ENCODE results near the gene CDKAL1. TPM values are rescaled to one million over a fixed set of nuclear protein-coding genes. Genes with fewer than 3 reads are reported as not detected.

CDKAL1 gene
- total RNA-seq, 2 experiments from 2014 or later: 22.1 to 23.4 TPM

GRCh38 chr6:21135484-21136013, 601.3 kb downstream of the CDKAL1 start:
- Mint-ChIP-seq H3K9me3 (ENCODE audit: low read depth) (no peaks in the 10 kb centered on the region), H3K36me3 (ENCODE audit: low read depth) (peaks cover 4% of the 10 kb centered on the region), H3K27ac (no peak overlapping the region), H3K4me3 (no peak overlapping the region), H3K4me1 (no peaks in the 10 kb centered on the region), H3K27me3 (no peaks in the 10 kb centered on the region)
- ChIA-PET POLR2A (no interaction called here), CTCF (interaction anchor here (1.2 kb wide), 1 partner anchor 12 kb away, joined by 3 read pairs; no protein-coding TSS in a partner anchor)
- intact Hi-C loops (cut with DNase I, micrococcal nuclease): no loop called here
- no peak for ATAC-seq
- DNase-seq: no peak

GRCh38 chr6:21137700-21138335, 603.6 kb downstream of the CDKAL1 start:
- H3K27ac Mint-ChIP-seq: no peak overlapping the region
- intact Hi-C loops (cut with DNase I, micrococcal nuclease): no loop called here
- CTCF ChIA-PET: no interaction called here

DNA sequence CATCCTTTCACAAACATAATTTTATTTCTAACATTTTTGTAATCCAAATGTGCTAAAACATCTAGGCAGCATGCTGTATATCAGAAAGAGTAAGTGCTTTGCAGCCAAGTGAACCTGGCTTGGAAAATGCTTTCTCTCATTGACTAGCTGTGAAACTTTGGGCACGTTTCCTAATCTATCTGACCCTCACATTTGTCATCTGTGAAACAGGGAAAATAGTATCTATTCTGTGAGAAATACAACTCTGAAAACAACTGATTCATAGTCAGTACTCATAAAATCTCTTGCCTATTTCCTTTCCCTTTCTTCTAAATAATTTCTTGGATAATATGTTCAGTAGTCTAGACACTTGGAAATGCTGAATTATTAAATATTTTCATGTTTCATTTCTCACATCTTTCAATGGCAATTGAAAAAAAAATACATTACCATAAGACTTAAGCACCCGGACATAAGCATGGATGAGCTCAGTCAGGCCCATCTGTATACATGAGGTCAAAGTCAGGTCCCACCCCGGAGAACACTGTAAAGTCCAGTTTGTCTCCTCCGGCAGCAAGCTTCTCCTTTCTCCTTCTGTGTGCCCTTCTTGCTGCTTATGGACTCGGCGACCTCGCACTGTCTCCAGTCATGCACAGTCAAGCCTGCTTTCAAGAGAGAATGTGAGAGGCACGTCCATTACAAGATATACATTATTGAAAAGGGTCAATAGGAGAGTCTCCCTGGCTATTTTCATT, 604.2 kb downstream of the CDKAL1 start:
- ATAC-seq (no peak), DNase-seq (no peak)
- intact Hi-C loops (cut with DNase I, micrococcal nuclease): no loop called here
- H3K4me1 Mint-ChIP-seq: no peaks in the 10 kb centered on the region
- H3K4me3 Mint-ChIP-seq: no peak overlapping the region
- H3K9me3 Mint-ChIP-seq (ENCODE audit: low read depth): no peaks in the 10 kb centered on the region
- no peaks in the 10 kb centered on the region for H3K27me3 Mint-ChIP-seq
- H3K36me3 Mint-ChIP-seq (ENCODE audit: low read depth): peaks cover 8% of the 10 kb centered on the region
- CTCF ChIA-PET: interaction anchor here (0.6 kb wide), 1 partner anchor 489 kb away, joined by 3 read pairs; no protein-coding TSS in a partner anchor
- POLR2A ChIA-PET: no interaction called here
- no peak overlapping the region for H3K27ac Mint-ChIP-seq

More at GRCh38 chr6:21137700-21138335, 603.6 kb downstream of the CDKAL1 start:
- ATAC-seq (no peak), DNase-seq (no peak)
- Mint-ChIP-seq H3K4me3 (no peak overlapping the region), H3K36me3 (ENCODE audit: low read depth) (peaks cover 8% of the 10 kb centered on the region), H3K9me3 (ENCODE audit: low read depth) (no peaks in the 10 kb centered on the region), H3K4me1 (no peaks in the 10 kb centered on the region), H3K27me3 (no peaks in the 10 kb centered on the region)
- POLR2A ChIA-PET: no interaction called here

GRCh38 chr6:21140966-21141365, 606.7 kb downstream of the CDKAL1 start:
- POLR2A ChIA-PET: no interaction called here
- no peaks in the 10 kb centered on the region for H3K4me1 Mint-ChIP-seq
- DNase-seq: no peak
- CTCF ChIA-PET: interaction anchor here (0.6 kb wide), 1 partner anchor 9 kb away, joined by 3 read pairs; no protein-coding TSS in a partner anchor
- intact Hi-C loops (cut with DNase I, micrococcal nuclease): no loop called here
- no peaks in the 10 kb centered on the region for H3K27me3 Mint-ChIP-seq
- H3K4me3 Mint-ChIP-seq: no peak overlapping the region
- H3K36me3 Mint-ChIP-seq (ENCODE audit: low read depth): peaks cover 8% of the 10 kb centered on the region
- H3K9me3 Mint-ChIP-seq (ENCODE audit: low read depth): no peaks in the 10 kb centered on the region
- no peak for ATAC-seq
- no peak overlapping the region for H3K27ac Mint-ChIP-seq

GRCh38 chr6:21141616-21142303, 607.5 kb downstream of the CDKAL1 start:
- ChIA-PET POLR2A (interaction anchor here (0.6 kb wide), 1 partner anchor 230 kb away, joined by 3 read pairs; no protein-coding TSS in a partner anchor), CTCF (interaction anchor here (0.6 kb wide), 1 partner anchor 8 kb away, joined by 3 read pairs; no protein-coding TSS in a partner anchor)
- Mint-ChIP-seq H3K4me3 (no peak overlapping the region), H3K27ac (no peak overlapping the region), H3K9me3 (ENCODE audit: low read depth) (no peaks in the 10 kb centered on the region), H3K36me3 (ENCODE audit: low read depth) (peaks cover 8% of the 10 kb centered on the region), H3K27me3 (no peaks in the 10 kb centered on the region), H3K4me1 (no peaks in the 10 kb centered on the region)
- ATAC-seq (no peak), DNase-seq (no peak)
- intact Hi-C loops (cut with DNase I, micrococcal nuclease): no loop called here

DNA sequence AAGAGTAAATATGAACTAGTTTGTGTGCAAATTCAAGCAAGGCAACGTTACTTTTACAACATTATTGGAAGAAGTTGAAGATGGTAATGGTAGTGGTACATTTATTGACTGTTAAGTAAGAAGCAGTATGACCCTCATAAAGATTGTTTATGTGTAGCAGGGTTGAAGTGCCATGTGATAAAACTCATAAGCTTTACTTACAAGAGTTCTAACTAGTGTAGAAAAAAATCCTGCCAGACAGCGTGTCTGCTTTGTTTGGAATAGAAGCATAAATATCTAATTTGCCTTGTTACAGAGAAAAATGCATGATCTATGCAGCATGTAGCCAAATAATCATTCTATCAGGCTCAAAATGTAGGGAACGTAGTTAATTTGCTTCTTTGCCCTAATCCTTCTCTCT, 608.5 kb downstream of the CDKAL1 start:
- H3K4me1 Mint-ChIP-seq: no peaks in the 10 kb centered on the region
- no peak overlapping the region for H3K4me3 Mint-ChIP-seq
- intact Hi-C loops (cut with DNase I, micrococcal nuclease): no loop called here
- POLR2A ChIA-PET: no interaction called here
- peaks cover 8% of the 10 kb centered on the region for H3K36me3 Mint-ChIP-seq (ENCODE audit: low read depth)
- ATAC-seq (no peak), DNase-seq (no peak)
- CTCF ChIA-PET: no interaction called here
- H3K27me3 Mint-ChIP-seq: no peaks in the 10 kb centered on the region
- no peak overlapping the region for H3K27ac Mint-ChIP-seq
- H3K9me3 Mint-ChIP-seq (ENCODE audit: low read depth): no peaks in the 10 kb centered on the region

DNA sequence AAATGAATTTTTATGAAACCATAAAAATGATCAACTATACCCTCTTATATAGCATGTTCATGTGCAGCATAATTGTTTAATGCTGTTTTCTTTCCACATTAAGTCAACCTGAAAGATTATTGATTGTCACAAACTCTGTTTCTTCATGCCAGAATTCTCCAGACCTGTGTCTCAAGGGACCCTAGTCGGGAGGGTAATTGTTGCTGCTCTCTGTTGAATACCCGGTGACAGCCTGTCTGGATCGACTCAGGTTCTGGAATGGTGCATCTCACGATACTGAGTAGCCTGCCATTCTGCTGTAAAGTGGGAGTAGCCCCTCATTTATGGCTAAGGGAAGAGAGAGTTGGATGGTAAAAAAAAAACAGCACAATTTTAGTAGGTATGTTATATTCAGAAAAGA, 609.4 kb downstream of the CDKAL1 start:
- CTCF ChIA-PET: no interaction called here
- no peaks in the 10 kb centered on the region for H3K4me1 Mint-ChIP-seq
- ATAC-seq (no peak), DNase-seq (no peak)
- H3K27me3 Mint-ChIP-seq: no peaks in the 10 kb centered on the region
- no peak overlapping the region for H3K4me3 Mint-ChIP-seq
- intact Hi-C loops (cut with DNase I, micrococcal nuclease): no loop called here
- POLR2A ChIA-PET: no interaction called here
- no peak overlapping the region for H3K27ac Mint-ChIP-seq
- peaks cover 8% of the 10 kb centered on the region for H3K36me3 Mint-ChIP-seq (ENCODE audit: low read depth)
- H3K9me3 Mint-ChIP-seq (ENCODE audit: low read depth): no peaks in the 10 kb centered on the region

DNA sequence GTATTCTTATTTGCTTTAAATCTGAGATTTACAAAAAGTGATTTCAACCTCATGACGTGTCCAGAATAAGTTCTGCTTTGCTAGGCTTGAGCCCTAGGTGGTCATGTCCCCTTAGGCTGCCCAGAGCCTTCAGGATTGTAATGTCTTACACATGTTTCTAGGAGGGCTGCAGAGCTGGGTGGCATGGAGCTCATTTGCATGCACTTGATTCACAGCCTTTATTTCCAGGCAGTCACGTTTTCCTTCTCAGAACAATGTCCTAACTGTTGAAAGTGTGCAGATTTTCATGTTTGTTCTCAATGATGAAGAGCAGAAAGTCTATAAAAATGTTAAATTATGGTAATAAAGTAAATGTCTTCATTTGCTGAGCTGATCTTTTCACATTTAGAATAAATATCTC, 610.7 kb downstream of the CDKAL1 start:
- Mint-ChIP-seq H3K9me3 (ENCODE audit: low read depth) (no peaks in the 10 kb centered on the region), H3K27ac (no peak overlapping the region), H3K4me3 (no peak overlapping the region), H3K27me3 (no peaks in the 10 kb centered on the region), H3K4me1 (no peaks in the 10 kb centered on the region), H3K36me3 (ENCODE audit: low read depth) (peaks cover 6% of the 10 kb centered on the region)
- ChIA-PET CTCF (interaction anchor here (0.7 kb wide), 1 partner anchor 326 kb away, joined by 3 read pairs; no protein-coding TSS in a partner anchor), POLR2A (interaction anchor here (0.6 kb wide), 1 partner anchor 8 kb away, joined by 3 read pairs; no protein-coding TSS in a partner anchor)
- ATAC-seq (no peak), DNase-seq (no peak)
- intact Hi-C loops (cut with DNase I, micrococcal nuclease): no loop called here

DNA sequence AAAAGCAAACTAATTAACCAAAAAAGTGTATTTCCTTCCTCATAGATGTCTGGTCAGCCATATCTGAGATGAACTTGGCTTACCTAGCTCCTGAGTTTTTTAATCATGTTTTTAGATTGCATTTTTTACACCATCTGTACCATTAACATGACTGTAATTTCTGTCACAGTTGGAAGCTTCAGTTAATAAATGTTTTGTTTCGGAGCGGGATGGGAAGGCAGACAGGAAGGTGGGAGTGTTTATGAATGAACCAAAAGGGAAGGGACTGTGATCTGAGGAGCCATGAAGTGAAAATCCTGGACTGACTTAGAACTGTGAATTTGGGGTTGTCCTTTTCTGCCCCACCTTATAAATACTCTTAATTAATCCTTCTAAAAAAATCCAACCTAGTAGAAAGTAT, 613.7 kb downstream of the CDKAL1 start:
- DNase-seq (no peak), ATAC-seq (no peak)
- Mint-ChIP-seq H3K27me3 (no peaks in the 10 kb centered on the region), H3K27ac (no peak overlapping the region), H3K36me3 (ENCODE audit: low read depth) (no peaks in the 10 kb centered on the region), H3K4me3 (no peak overlapping the region), H3K4me1 (no peaks in the 10 kb centered on the region), H3K9me3 (ENCODE audit: low read depth) (no peaks in the 10 kb centered on the region)
- CTCF ChIA-PET: interaction anchor here (0.6 to 0.7 kb wide), 2 partner anchors 11 to 744 kb away, joined by 3 read pairs; no protein-coding TSS in a partner anchor
- intact Hi-C loops (cut with DNase I, micrococcal nuclease): no loop called here
- POLR2A ChIA-PET: no interaction called here

DNA sequence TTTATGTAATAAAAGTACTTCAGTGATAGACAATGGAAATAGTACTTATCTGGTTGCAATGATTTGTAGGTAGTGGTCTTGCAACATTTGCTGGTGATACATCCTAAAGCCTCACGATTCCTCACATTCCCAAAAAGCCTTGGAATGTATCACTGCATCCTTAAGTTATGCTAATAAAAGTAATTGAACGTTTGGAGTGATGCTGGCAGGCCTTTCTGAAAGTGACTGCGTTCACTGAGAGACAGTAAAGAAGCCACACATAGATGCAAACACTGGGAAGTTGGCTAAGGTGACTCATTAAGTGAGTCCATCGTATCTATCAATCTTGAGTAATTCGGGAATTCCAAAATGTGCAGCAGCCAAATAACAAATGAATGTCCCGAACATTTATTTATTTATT, 615.2 kb downstream of the CDKAL1 start:
- CTCF ChIA-PET: no interaction called here
- Mint-ChIP-seq H3K27ac (no peak overlapping the region), H3K4me1 (no peaks in the 10 kb centered on the region), H3K9me3 (ENCODE audit: low read depth) (no peaks in the 10 kb centered on the region), H3K4me3 (no peak overlapping the region), H3K27me3 (no peaks in the 10 kb centered on the region), H3K36me3 (ENCODE audit: low read depth) (no peaks in the 10 kb centered on the region)
- no peak for ATAC-seq
- intact Hi-C loops (cut with DNase I, micrococcal nuclease): no loop called here
- POLR2A ChIA-PET: no interaction called here
- DNase-seq: no peak

DNA sequence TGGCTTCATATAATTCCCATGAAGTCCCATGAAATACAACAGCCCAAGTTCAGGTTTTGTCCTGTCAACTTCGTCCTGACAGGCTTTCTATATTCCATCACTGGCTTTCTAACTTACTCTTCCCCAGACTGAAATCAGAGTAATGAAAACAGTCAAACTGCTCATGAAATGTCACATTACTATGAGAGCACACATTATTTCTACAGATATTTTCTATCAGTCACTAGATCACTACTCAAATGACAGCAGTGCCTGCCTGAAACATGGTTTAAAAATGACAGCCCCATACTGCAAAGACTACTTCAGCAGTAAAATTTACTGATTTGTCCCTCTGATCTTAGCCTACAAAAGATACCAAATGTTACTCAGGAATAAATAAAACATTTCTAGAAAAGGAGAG, 616.4 kb downstream of the CDKAL1 start:
- H3K36me3 Mint-ChIP-seq (ENCODE audit: low read depth): no peaks in the 10 kb centered on the region
- DNase-seq (no peak), ATAC-seq (no peak)
- intact Hi-C loops (cut with DNase I, micrococcal nuclease): no loop called here
- no peak overlapping the region for H3K27ac Mint-ChIP-seq
- ChIA-PET CTCF (no interaction called here), POLR2A (no interaction called here)
- H3K4me1 Mint-ChIP-seq: no peaks in the 10 kb centered on the region
- H3K9me3 Mint-ChIP-seq (ENCODE audit: low read depth): no peaks in the 10 kb centered on the region
- no peaks in the 10 kb centered on the region for H3K27me3 Mint-ChIP-seq
- no peak overlapping the region for H3K4me3 Mint-ChIP-seq
